GM08714 (cell line): ENCODE data around the gene NBPF3.
"Not testable (repeated sequence)": the region's sequence is repeated elsewhere in the genome, so short reads cannot be mapped to it uniquely, and the experiment has no call there.

ENCODE experiments used
- H3K4me3 ChIP-seq: fragments of 200-500 bp; sonication (Bioruptor generic); 2 replicates; pipeline ENCODE4 v1.5.1; 2014; ENCODE audit warnings: mild to moderate bottlenecking, low read length, inconsistent platforms
- ZNF274 ChIP-seq: IDR thresholded peaks from 2 replicates; pipeline ENCODE4 v1.6.1; 2012; ENCODE audit warnings: mild to moderate bottlenecking, low read depth, low read length

Gene NBPF3

GRCh38 chr1:21514245-21514644 is 74.3 kb downstream of the NBPF3 start:
- H3K4me3 ChIP-seq: no peak overlapping the region
- TF ChIP-seq ZNF274: no peak

GRCh38 chr1:21517161-21517589 is 77.2 kb downstream of the NBPF3 start:
- no peak for TF ChIP-seq ZNF274
- H3K4me3 ChIP-seq: no peak overlapping the region

- no peak overlapping the region for H3K4me3 ChIP-seq
- TF ChIP-seq ZNF274: no peak
Measured at GRCh38 chr1:21517660-21518480, 77.9 kb downstream of the NBPF3 start.

- H3K4me3 ChIP-seq: no peak overlapping the region
- no peak for TF ChIP-seq ZNF274
Measured at GRCh38 chr1:21518774-21519455, 79.0 kb downstream of the NBPF3 start.

- H3K4me3 ChIP-seq: not testable (repeated sequence)
Measured at GRCh38 chr1:21519486-21520070, 79.6 kb downstream of the NBPF3 start.

GRCh38 chr1:21520899-21521716 is 81.2 kb downstream of the NBPF3 start:
- H3K4me3 ChIP-seq: no peak overlapping the region
- no peak for TF ChIP-seq ZNF274

GRCh38 chr1:21521717-21522060 is 81.8 kb downstream of the NBPF3 start:
- H3K4me3 ChIP-seq: no peak overlapping the region
- TF ChIP-seq ZNF274: no peak

GRCh38 chr1:21522525-21523038 is 82.6 kb downstream of the NBPF3 start:
- no peak overlapping the region for H3K4me3 ChIP-seq
- TF ChIP-seq ZNF274: no peak

GRCh38 chr1:21523297-21523813 is 83.4 kb downstream of the NBPF3 start:
- no peak overlapping the region for H3K4me3 ChIP-seq
- TF ChIP-seq ZNF274: no peak

- H3K4me3 ChIP-seq: no peak overlapping the region
- TF ChIP-seq ZNF274: no peak
Measured at GRCh38 chr1:21524220-21524619, 84.3 kb downstream of the NBPF3 start.

- no peak for TF ChIP-seq ZNF274
- no peak overlapping the region for H3K4me3 ChIP-seq
Measured at GRCh38 chr1:21524686-21525339, 84.9 kb downstream of the NBPF3 start.

- TF ChIP-seq ZNF274: no peak
- H3K4me3 ChIP-seq: no peak overlapping the region
Measured at GRCh38 chr1:21525340-21525717, 85.4 kb downstream of the NBPF3 start.

- H3K4me3 ChIP-seq: no peak overlapping the region
- TF ChIP-seq ZNF274: no peak
Measured at GRCh38 chr1:21526441-21526840, 86.5 kb downstream of the NBPF3 start.
